SK-N-SH (cell line): ENCODE data around the gene ECHDC1. TPM values are rescaled to one million over a fixed set of nuclear protein-coding genes. Genes with fewer than 3 reads are reported as not detected.
A peak's percentile ranks its signal among the peaks of the same experiment; 100 is the strongest.

Experiments used
- CTCF ChIA-PET: fragments of 300-600, 350-600 bp; formaldehyde crosslinking; extraction: SDS; loops from one replicate; lab custom pipeline; 2021; lab: Yijun Ruan, JAX
- POLR2A ChIA-PET: fragments of 350-600 bp; sonication (Branson Sonifier 250); formaldehyde crosslinking; extraction: SDS; loops from one replicate; lab custom pipeline; 2020; ENCODE audit warnings: antibody characterized with exemption, inconsistent platforms; lab: Yijun Ruan, JAX
- DNase-seq: peaks from one replicate; pipeline ENCODE4 v3.0.0; 2012
- H2AFZ ChIP-seq: fragments of 200-600 bp; sonication (generic); 2 replicates; pipeline ENCODE4 v1.8.1; 2016; ENCODE audit warnings: antibody characterized with exemption, mild to moderate bottlenecking, low read depth
- H3F3A ChIP-seq: fragments of 200-600 bp; sonication (generic); replicated peaks from 2 replicates; pipeline ENCODE3; 2016; ENCODE audit warnings: antibody characterized with exemption, mild to moderate bottlenecking; ENCODE audit not compliant: insufficient read depth
- H3K27ac ChIP-seq, 2 experiments: fragments of 200-500 bp in 1 of 2; fragments of 200-600 bp in 1 of 2; sonication (Bioruptor generic) in 1 of 2; sonication (generic), shearing (Covaris generic) in 1 of 2; 2 replicates each; pipeline versions ENCODE4 v1.5.1 to v1.6.1; 2014 to 2016; ENCODE audit warnings: low read depth in 2 of 2, inconsistent platforms in 1 of 2, low read length in 1 of 2, mild to moderate bottlenecking in 1 of 2, mixed read lengths in 1 of 2
- H3K27me3 ChIP-seq: fragments of 200-600 bp; sonication (generic), shearing (Covaris generic); 2 replicates; pipeline ENCODE4 v1.6.1; 2016; ENCODE audit warnings: mixed run types; ENCODE audit not compliant: insufficient read depth
- H3K36me3 ChIP-seq, 2 experiments: fragments of 200-500 bp in 1 of 2; fragments of 200-600 bp in 1 of 2; sonication (Bioruptor generic) in 1 of 2; sonication (generic) in 1 of 2; replicated peaks in 1 of 2; 2 replicates each; pipeline versions ENCODE3 to v1.5.1; 2014 to 2016; ENCODE audit warnings: low read length in 1 of 2, mild to moderate bottlenecking in 1 of 2; ENCODE audit not compliant: insufficient read depth in 2 of 2, control insufficient read depth in 1 of 2
- H3K4me1 ChIP-seq, 2 experiments: fragments of 200-500 bp in 1 of 2; fragments of 200-600 bp in 1 of 2; sonication (Bioruptor generic) in 1 of 2; sonication (generic), shearing (Covaris generic) in 1 of 2; 2 replicates each; pipeline versions ENCODE4 v1.5.1 to v1.6.1; 2014 to 2016; ENCODE audit warnings: low read depth in 1 of 2, low read length in 1 of 2, mixed run types in 1 of 2; ENCODE audit not compliant: insufficient read depth in 2 of 2, control insufficient read depth in 1 of 2
- H3K4me2 ChIP-seq: fragments of 200-600 bp; sonication (generic), shearing (Covaris generic); 2 replicates; pipeline ENCODE4 v1.6.1; 2017; ENCODE audit warnings: mixed run types
- H3K4me3 ChIP-seq, 2 experiments: fragments of 200-500 bp in 1 of 2; fragments of 200-600 bp in 1 of 2; sonication (Bioruptor generic) in 1 of 2; sonication (generic), shearing (Covaris generic) in 1 of 2; 2 replicates each; pipeline versions ENCODE4 v1.5.1 to v1.8.1; 2014 to 2016; ENCODE audit warnings: low read depth in 2 of 2, inconsistent platforms in 1 of 2, low read length in 1 of 2, mild to moderate bottlenecking in 1 of 2, mixed read lengths in 1 of 2, moderate library complexity in 1 of 2
- H3K79me2 ChIP-seq: fragments of 200-600 bp; sonication (generic); 2 replicates; pipeline ENCODE4 v1.8.1; 2017; ENCODE audit warnings: mild to moderate bottlenecking; ENCODE audit not compliant: insufficient read depth
- H3K9ac ChIP-seq: fragments of 200-600 bp; sonication (generic); 2 replicates; pipeline ENCODE4 v1.6.1; 2017; ENCODE audit warnings: mixed run types
- H3K9me2 ChIP-seq: fragments of 200-600 bp; sonication (generic); 2 replicates; pipeline ENCODE4 v1.6.1; 2017; ENCODE audit warnings: mixed run types
- H3K9me3 ChIP-seq: fragments of 200-600 bp; sonication (generic); 2 replicates; pipeline ENCODE4 v1.6.1; 2017; ENCODE audit warnings: mixed run types, mild to moderate bottlenecking, moderate library complexity
- H4K20me1 ChIP-seq: fragments of 200-600 bp; sonication (generic); 2 replicates; pipeline ENCODE4 v1.6.1; 2017; ENCODE audit warnings: mild to moderate bottlenecking, mixed run types; ENCODE audit not compliant: insufficient read depth
- CTCF ChIP-seq: fragments of 200-600 bp; sonication (generic); IDR thresholded peaks from 2 replicates; pipeline ENCODE4 v1.6.1; 2017; ENCODE audit warnings: antibody characterized with exemption, mild to moderate bottlenecking, moderate library complexity
- ELF1 ChIP-seq: IDR thresholded peaks from 2 replicates; pipeline ENCODE4 v1.4.0; 2012
- EP300 ChIP-seq, 2 experiments: IDR thresholded peaks; 2 replicates each; pipeline versions ENCODE4 v1.4.0 to v1.6.1; 2012; ENCODE audit warnings: borderline replicate concordance in 1 of 2, low read depth in 1 of 2, low read length in 1 of 2
- FOSL2 ChIP-seq: IDR thresholded peaks from 2 replicates; pipeline ENCODE4 v1.4.0; 2012; ENCODE audit warnings: low read depth, mild to moderate bottlenecking, moderate library complexity, borderline replicate concordance
- FOXJ3 ChIP-seq: sonication (generic); formaldehyde crosslinking; IDR thresholded peaks from 2 replicates; pipeline ENCODE4 v1.5.1; 2020; ENCODE audit warnings: mild to moderate bottlenecking, missing genetic modification reagents
- FOXM1 ChIP-seq: IDR thresholded peaks from 2 replicates; pipeline ENCODE4 v1.4.0; 2012; ENCODE audit warnings: low read depth, mild to moderate bottlenecking
- GATA2 ChIP-seq: sonication (generic); formaldehyde crosslinking; IDR thresholded peaks from 2 replicates; pipeline ENCODE4 v1.5.0; 2020; ENCODE audit warnings: mild to moderate bottlenecking, missing genetic modification reagents
- JUND ChIP-seq: IDR thresholded peaks from 2 replicates; pipeline ENCODE4 v1.4.0; 2012
- MEF2A ChIP-seq: IDR thresholded peaks from 2 replicates; pipeline ENCODE4 v1.4.0; 2012; ENCODE audit warnings: low read depth, borderline replicate concordance
- NFIC ChIP-seq: IDR thresholded peaks from 2 replicates; pipeline ENCODE4 v1.4.0; 2012; ENCODE audit warnings: borderline replicate concordance
- NRF1 ChIP-seq: IDR thresholded peaks from 2 replicates; pipeline ENCODE4 v1.6.1; 2012; ENCODE audit warnings: low read depth, mild to moderate bottlenecking, low read length
- RAD21 ChIP-seq: IDR thresholded peaks from 2 replicates; pipeline ENCODE4 v1.6.1; 2012; ENCODE audit warnings: mild to moderate bottlenecking, low read length
- RCOR1 ChIP-seq: fragments of 150-350 bp; IDR thresholded peaks from 2 replicates; pipeline ENCODE4 v1.6.1; 2017; ENCODE audit warnings: antibody characterized with exemption, low read length
- SIN3A ChIP-seq: IDR thresholded peaks from 2 replicates; pipeline ENCODE4 v1.6.1; 2012; ENCODE audit warnings: low read depth, mild to moderate bottlenecking, low read length, moderate library complexity, borderline replicate concordance
- SMC3 ChIP-seq: IDR thresholded peaks from 2 replicates; pipeline ENCODE4 v1.6.1; 2012; ENCODE audit warnings: low read depth, low read length, improper control_type of control experiment
- TAF1 ChIP-seq: IDR thresholded peaks from 2 replicates; pipeline ENCODE4 v1.6.1; 2012; ENCODE audit warnings: low read depth, mild to moderate bottlenecking, low read length, moderate library complexity, borderline replicate concordance
- TCF12 ChIP-seq: IDR thresholded peaks from 2 replicates; pipeline ENCODE4 v1.4.0; 2012
- WGBS: methylation state at CpG from one replicate; pipeline ENCODE4 v1.1.6; 2017; ENCODE audit warnings: low lambda C conversion rate; 5-methylcytosine and 5-hydroxymethylcytosine counted together
- polyA plus RNA-seq, 3 experiments: library from polyadenylated mRNA; depleted of rRNA; stranded (reverse); fragments of >200 nt; gene quantifications; 2 replicates each; pipeline ENCODE4 v1.2.3, GENCODE V29; 2012

The ECHDC1 gene
- polyA plus RNA-seq, 1 of the 3 experiments (the other 2 are of a cell fraction), result 23.3 TPM

GRCh38 chr6:127302728-127303660, 40.4 kb downstream of the ECHDC1 start:
- Histone ChIP-seq H3K27ac (no peak overlapping the region), H3K9me3 (no peaks in the 10 kb centered on the region), H3K4me2 (no peak overlapping the region), H4K20me1 (peaks cover 9% of the 10 kb centered on the region; the same call in 1 of the 2 replicates), H2AFZ (no peak overlapping the region), H3K27me3 (no peaks in the 10 kb centered on the region), H3K9ac (no peak overlapping the region), H3K36me3 (peaks cover 5 to 36% of the 10 kb centered on the region in 2 experiments), H3F3A (peaks cover 26% of the 10 kb centered on the region), H3K4me1 (peaks cover 6 to 15% of the 10 kb centered on the region in 2 experiments; a peak in 3 of 4 replicates), H3K4me3 (no peak overlapping the region; a peak in 1 of 4 replicates), H3K79me2 (peaks cover 56% of the 10 kb centered on the region), H3K9me2 (no peaks in the 10 kb centered on the region)
- WGBS, result 49% methylated on average over 6 of the region's 6 CpGs
- TF ChIP-seq NFIC (no peak), SMC3 (peak; percentile 47), GATA2 (CRISPR knock-in tag) (no peak), CTCF (peak; percentile 84), FOXM1 (no peak), RAD21 (peak; percentile 75), TAF1 (no peak)
- POLR2A ChIA-PET, result no interaction called here
- CTCF ChIA-PET, result interaction anchor here (0.6 to 4.3 kb wide), 20 partner anchors 10 to 237 kb away, joined by 3 to 23 read pairs (median 4); partner anchors contain the start of genes KIAA0408 and MTCL3
- DNase-seq, result peak; percentile 31

- H4K20me1 ChIP-seq, result peaks cover 9% of the 10 kb centered on the region; the same call in 1 of the 2 replicates
- POLR2A ChIA-PET, result no interaction called here
- H3K27me3 ChIP-seq, result no peaks in the 10 kb centered on the region
- H3K4me1 ChIP-seq, result peaks cover 6 to 15% of the 10 kb centered on the region in 2 experiments; a peak in 3 of 4 replicates
- H2AFZ ChIP-seq, result no peak overlapping the region
- CTCF ChIA-PET, result interaction anchor here (0.7 to 4.3 kb wide), 17 partner anchors 10 to 238 kb away, joined by 3 to 23 read pairs (median 4); partner anchors contain the start of genes KIAA0408 and RNF146
- H3F3A ChIP-seq, result peaks cover 26% of the 10 kb centered on the region
- peak overlapping the region; percentile 2; the same call in 1 of the 2 replicates for H3K4me2 ChIP-seq
- no peak overlapping the region for H3K4me3 ChIP-seq
- H3K9ac ChIP-seq, result no peak overlapping the region
- peak overlapping the region; percentile 22 to 73; a peak in 3 of 4 replicates for H3K27ac ChIP-seq
- no peak for DNase-seq
- peaks cover 45% of the 10 kb centered on the region for H3K79me2 ChIP-seq
- no peaks in the 10 kb centered on the region for H3K9me3 ChIP-seq
- H3K36me3 ChIP-seq, result peaks cover 10 to 28% of the 10 kb centered on the region in 2 experiments
- H3K9me2 ChIP-seq, result no peaks in the 10 kb centered on the region
- TF ChIP-seq ELF1, result no peak
- TF ChIP-seq SIN3A, result no peak
- no peak for TF ChIP-seq RCOR1
- TF ChIP-seq FOSL2, result no peak
- no peak for TF ChIP-seq NRF1
- TF ChIP-seq MEF2A, result no peak
- 0 out of 4 replicates have a peak, but pooled peaks of 1 of the 2 experiments have one; percentile 23 for TF ChIP-seq EP300 (IDR thresholded peaks at IDR 0.05; ENCODE audit: borderline replicate concordance in 1 of 2, low read depth in 1 of 2, low read length in 1 of 2)
- no peak for TF ChIP-seq FOXJ3 (CRISPR knock-in tag)
- TF ChIP-seq JUND, result peak; percentile 7; the same call in 1 of the 2 replicates
- no peak for TF ChIP-seq TAF1
- TF ChIP-seq TCF12, result peak; percentile 20; the same call in 1 of the 2 replicates
- 70% methylated on average over 6 of the region's 6 CpGs for WGBS
These were observed 42.2 kb downstream of the ECHDC1 start for GRCh38 chr6:127301199-127301700.
